T-helper 2 cell treated with Interferon-gamma antibody and Interleukin-4, amounts not matched to agents 100 ng/mL and 5 ng/mL, for 36 hours (primary cell): Measurements from ENCODE around the gene CLPTM1L. TPM values are rescaled to one million over a fixed set of nuclear protein-coding genes. Genes with fewer than 3 reads are reported as not detected.

Experiments
- intact Hi-C: fragments of 100-400 bp; cut with micrococcal nuclease; formaldehyde crosslinking; loops from one replicate; pipeline ENCODE4 v1.15.1; 2023
- total RNA-seq: library from RNA; stranded (reverse); gene quantifications from 2 replicates; pipeline ENCODE4 v1.2.3, GENCODE V29; 2022

CLPTM1L gene, protein sequence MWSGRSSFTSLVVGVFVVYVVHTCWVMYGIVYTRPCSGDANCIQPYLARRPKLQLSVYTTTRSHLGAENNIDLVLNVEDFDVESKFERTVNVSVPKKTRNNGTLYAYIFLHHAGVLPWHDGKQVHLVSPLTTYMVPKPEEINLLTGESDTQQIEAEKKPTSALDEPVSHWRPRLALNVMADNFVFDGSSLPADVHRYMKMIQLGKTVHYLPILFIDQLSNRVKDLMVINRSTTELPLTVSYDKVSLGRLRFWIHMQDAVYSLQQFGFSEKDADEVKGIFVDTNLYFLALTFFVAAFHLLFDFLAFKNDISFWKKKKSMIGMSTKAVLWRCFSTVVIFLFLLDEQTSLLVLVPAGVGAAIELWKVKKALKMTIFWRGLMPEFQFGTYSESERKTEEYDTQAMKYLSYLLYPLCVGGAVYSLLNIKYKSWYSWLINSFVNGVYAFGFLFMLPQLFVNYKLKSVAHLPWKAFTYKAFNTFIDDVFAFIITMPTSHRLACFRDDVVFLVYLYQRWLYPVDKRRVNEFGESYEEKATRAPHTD
- 116 and 118 TPM in 2 replicates for total RNA-seq

GRCh38 chr5:1344975-1345838 is at the start of gene CLPTM1L:
CLPTM1L (minus strand) TSS chr5:1345099; CDS start chr5:1344841, 258 bp downstream.
- intact Hi-C loops, result loop anchor here (1.0 to 10.0 kb wide), 5 partner anchors 32 to 287 kb away; partner anchors contain the start of gene TERT

DNA sequence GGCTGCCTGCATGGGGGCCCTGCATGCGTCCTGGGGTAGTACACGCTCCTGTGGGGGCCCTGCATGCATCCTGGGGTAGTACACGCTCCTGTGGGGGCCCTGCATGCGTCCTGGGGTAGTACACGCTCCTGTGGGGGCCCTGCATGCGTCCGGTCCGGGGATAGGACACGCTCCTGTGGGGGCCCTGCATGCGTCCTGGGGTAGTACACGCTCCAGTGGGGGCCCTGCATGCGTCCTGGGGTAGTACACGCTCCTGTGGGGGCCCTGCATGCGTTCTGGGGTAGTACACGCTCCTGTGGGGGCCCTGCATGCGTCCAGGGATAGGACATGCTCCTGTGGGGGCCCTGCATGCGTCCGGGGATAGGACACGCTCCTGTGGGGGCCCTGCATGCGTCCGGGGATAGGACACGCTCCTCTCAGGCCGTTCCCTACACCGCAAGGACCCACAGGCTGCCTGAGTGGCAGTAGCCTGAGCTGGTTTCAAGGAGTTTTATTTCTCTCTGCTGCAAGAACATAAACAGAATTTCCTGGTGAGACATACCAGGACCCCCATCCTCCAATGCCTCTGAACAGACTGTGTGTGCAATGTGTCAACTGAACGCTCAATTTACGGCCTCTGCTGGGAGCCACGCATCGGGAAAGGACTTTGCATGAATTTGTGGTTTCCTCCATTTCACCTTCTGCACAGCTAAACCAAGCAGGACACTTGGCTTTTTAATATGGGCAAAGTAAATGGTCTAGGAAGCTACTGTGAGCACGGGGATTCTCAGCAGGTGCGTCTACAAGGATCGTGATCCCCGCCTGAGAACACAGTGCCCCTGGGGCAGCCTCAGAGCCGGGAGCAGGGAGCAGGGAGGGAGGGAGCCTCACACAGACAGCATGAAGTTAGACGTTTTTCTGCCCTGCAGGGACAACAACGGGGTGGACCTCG is 48.9 kb upstream of the CLPTM1L start:
- intact Hi-C loops, result no loop called here

DNA sequence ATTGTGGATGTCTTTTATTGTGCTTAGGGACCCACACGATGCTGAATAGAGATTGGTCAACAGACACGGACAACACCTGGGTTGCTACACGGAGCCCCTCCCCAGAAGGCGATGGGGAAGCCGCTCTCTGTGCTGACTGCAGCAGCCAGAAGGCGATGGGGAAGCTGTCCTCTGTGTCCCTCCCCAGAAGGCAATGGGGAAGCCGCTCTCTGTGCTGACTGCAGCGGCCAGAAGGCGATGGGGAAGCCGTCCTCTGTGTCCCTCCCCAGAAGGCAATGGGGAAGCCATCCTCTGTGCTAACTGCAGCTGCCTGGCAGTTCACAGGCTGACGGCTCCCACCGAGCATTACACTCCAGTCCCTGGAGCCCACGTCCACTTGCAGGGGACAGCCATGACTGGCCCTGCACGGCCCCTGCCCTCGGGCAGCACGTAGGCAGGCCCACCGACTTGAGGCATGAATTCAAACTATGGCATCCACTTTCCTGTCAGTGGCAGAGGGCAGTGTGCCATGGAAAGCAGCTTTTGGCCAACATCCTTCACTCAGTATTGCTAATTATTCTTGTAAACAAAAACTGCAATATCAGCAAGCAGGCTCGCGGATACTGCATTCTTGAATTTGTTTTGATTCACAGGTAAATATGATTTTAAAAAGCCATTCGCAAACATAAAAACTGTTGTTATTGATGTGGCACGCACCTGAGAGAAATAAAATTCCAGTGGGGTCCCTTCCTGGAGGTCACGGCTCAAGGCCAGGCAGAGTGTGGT is 48.1 kb upstream of the CLPTM1L start:
- intact Hi-C loops, result no loop called here

- intact Hi-C loops, result no loop called here
Measured at GRCh38 chr5:1392261-1392660, 47.4 kb upstream of the CLPTM1L start.

DNA sequence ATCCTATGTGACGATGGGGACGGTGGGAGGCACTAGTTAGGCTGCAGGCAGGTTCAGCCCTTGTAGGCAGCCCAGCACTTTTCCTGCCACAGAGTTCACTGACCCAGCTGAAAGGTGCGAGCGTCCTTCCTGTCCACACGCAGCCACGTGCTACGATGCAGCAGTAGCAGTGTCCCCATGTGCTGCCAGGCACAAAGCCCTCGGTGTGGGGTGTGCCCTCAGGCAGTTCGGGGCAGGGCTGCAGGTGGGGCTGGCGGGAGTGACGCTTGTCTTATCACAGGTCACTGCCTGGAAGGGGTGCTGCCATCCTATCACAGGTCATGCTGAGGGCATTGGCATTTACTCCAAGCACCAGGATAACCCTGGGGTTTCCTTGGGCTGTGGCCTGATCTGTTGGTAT is 46.8 kb upstream of the CLPTM1L start:
- intact Hi-C loops, result no loop called here

DNA sequence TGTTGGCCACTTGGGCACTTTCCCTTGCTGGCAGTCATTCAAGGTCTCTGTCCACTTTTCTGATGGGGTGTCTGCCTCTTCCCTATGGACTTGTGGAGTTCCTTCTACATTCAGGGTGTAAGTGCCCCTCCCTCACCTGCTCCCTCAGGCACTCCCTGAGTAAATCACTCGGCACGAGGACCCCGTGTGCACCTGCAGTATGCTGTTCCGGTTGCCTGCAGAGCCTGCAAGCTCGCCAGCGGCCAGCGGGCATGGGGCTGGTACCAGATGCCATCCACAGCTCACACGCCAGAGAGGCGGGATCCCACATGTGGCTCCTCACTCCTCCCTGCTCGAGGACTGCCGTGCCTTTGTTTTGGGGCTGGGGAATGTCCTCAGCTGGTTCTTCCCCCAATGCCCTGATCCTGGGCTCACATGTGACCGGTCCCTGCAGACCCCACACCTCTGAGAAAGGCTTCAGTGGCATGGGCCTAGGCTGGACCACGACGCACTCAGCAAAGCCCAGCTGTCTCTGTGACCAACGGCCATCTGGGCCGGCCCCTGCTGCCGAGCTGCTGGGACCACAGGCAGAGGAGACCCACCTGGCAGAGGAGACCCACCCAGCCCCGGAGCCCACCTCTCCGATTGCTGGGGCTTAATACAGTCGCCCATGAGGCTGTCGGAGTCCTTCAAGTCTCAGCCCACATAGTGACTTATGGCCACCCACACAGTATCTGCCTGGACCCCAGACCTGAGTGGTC is 46.1 kb upstream of the CLPTM1L start:
- intact Hi-C loops, result no loop called here

DNA sequence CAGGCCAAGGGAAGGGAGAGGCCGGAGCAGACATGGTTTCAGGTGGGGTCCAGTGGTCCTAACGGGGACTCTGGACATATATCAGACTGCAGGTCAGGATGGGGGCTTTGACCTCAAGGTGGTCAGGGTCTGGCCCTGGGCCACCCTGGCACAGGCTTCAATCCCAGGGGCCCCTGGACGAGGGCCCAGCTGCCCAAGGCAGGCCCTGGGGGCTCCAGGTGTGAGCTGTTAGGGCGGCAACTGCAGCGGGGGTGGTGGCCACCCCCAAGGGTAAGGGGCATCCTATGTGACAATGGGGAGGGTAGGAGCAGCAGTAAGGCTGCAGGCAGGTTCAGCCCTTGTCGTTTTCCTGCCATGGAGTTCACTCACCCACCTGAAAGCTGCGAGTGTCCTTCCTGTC is 45.4 kb upstream of the CLPTM1L start:
- intact Hi-C loops, result no loop called here

DNA sequence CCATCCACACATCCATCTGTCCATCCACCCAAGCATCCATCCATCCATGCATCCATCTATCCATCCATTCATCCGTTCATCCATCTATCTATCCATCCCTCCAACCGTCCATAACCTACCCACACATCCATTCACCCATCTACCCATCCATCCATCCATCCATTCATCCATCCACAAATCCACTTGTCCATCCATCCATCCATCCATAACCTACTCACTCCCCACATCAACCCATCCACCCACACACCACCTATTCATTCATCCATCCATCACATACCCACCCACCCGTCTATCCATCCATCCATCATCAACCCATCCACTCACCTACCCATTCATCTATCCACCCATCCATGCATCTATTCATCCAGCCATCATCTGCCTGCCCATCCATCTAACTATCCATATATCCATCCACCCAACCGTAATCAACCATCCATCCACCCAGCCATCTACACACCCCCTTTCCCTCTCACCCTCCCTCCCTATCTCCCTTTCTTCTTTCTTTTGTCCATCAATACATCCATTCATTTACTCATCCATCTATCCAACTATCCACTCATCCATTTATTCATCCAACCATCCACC is 43.6 kb upstream of the CLPTM1L start:
- intact Hi-C loops, result loop anchor here (5.0 kb wide), 3 partner anchors 134 to 496 kb away; partner anchors contain the start of genes BRD9, LPCAT1 and TRIP13

- intact Hi-C loops, result loop anchor here (5.0 kb wide), 3 partner anchors 134 to 496 kb away; partner anchors contain the start of genes BRD9, LPCAT1 and TRIP13
Measured at GRCh38 chr5:1387876-1388275, 43.0 kb upstream of the CLPTM1L start.

DNA sequence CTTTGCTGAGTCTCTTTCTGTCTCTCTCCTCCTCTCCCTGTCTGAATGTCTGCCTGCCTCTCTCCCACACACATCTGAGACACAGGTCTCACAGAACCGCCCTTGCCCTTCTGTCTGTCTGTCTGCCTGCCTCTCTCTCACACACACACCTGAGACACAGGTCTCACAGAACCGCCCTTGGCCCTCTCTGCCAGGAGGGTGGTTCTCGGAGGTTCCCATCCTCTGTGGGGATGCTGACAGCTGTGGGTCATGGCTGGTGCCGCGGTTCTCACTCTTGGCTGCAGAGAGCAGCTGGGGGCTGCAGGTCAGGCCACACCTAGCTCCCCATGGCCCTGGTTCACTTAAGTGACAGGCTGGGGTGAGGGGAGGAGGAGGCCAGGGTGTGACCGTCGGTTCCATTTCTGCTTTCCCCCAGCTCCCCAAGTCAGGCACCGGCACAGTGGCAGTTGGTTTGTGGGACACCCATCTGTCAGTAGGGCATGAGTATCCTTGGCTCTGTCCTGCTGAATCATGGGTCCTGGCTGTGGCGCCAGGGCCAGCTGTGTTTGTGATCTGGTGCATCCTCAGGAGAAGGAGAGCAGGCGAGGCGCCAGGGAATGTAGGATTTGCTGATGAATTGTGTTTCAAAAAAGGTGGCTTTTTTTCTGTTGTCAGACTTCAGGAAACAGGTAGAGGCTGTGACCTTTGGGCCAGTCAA is 42.3 kb upstream of the CLPTM1L start:
- intact Hi-C loops, result loop anchor here (5.0 kb wide), 3 partner anchors 135 to 495 kb away; partner anchors contain the start of genes BRD9, LPCAT1 and TRIP13

- intact Hi-C loops, result loop anchor here (1.0 to 5.0 kb wide), 4 partner anchors 41 to 494 kb away; partner anchors contain the start of genes BRD9, CLPTM1L, LPCAT1 and TRIP13
Measured at GRCh38 chr5:1386274-1386717, 41.4 kb upstream of the CLPTM1L start.

GRCh38 chr5:1385395-1386273 is 40.7 kb upstream of the CLPTM1L start:
- intact Hi-C loops, result loop anchor here (1.0 to 5.0 kb wide), 4 partner anchors 40 to 493 kb away; partner anchors contain the start of genes BRD9, CLPTM1L, LPCAT1 and TRIP13

- intact Hi-C loops, result no loop called here
Measured at GRCh38 chr5:1384521-1384920, 39.6 kb upstream of the CLPTM1L start.

- intact Hi-C loops, result no loop called here
Measured at GRCh38 chr5:1383886-1384401, 39.0 kb upstream of the CLPTM1L start.

DNA sequence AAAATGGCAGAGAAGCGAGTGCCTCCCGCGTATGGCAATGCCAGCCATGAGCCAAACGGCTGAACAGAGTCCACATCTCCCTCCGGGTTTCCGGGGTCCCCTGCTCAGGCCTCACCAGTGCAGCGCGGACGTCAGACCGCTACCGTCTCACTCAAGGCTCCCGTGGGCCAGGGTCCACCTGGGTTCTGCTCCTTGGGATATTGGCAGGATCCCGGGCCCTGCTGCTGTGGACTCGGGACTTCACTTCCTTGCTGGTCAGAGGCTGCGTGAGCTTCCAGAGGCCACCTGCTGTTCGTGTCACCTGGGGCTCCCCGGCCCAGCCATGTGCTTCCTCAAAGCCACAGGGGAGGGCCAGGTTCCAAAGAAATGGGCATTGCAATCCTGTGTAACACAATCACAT is 38.4 kb upstream of the CLPTM1L start:
- intact Hi-C loops, result no loop called here

DNA sequence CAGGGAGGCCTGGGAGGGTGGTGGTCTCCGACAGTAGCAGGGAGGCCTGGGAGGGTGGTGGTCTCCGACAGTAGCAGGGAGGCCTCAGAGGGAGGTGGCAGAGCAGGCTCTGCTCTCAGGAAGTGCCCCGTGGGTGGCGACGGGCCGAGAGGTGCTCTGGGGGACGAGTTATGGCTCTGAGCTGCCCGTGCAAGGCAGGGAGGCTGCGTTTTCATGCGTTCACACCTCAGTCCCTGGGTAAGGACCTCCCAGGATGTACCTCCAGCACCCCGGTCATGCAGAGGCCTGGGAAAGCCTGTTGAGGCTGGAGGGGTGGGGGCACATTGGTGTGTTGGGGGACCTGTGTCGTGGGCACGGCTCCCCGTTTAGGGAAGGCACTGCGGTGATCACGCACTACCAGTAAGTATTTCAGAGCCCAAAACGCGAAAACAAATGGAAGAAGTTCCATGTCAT is 37.4 kb upstream of the CLPTM1L start:
- intact Hi-C loops, result no loop called here
